GM21381 (cell line): ENCODE measurements around the gene KCNIP4.
"Not testable (repeated sequence)": the region's sequence is repeated elsewhere in the genome, so short reads cannot be mapped to it uniquely, and the experiment has no call there.

ENCODE experiments used
- ATAC-seq: cut with Tn5 transposase; IDR thresholded peaks from one replicate; pipeline ENCODE4 v1.9.1; 2021; ENCODE audit warnings: mild to moderate bottlenecking, moderate library complexity; ENCODE audit not compliant: unreplicated experiment

Gene KCNIP4

GRCh38 chr4:21948347-21949072 is at the start of gene KCNIP4:
Gene KCNIP4, minus strand, starts transcription at chr4:21948772.
- no peak for ATAC-seq

DNA sequence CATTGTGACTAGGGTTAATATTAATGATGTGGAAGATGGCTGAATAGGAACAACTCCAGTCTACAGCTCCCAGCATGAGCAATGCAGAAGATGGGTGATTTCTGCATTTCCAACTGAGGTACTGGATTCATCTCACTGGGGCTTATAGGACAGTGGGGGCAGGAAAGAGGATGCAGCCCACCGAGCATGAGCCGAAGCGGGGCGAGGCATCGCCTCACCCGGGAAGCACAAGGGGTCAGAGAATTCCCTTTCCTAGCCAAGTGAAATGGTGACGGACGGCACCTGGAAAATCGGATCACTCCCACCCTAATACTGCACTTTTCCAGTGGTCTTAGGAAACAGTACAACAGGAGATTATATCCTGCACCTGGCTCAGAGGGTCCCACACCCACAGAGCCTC is 48.0 kb upstream of the KCNIP4 start:
- not testable (repeated sequence) for ATAC-seq

DNA sequence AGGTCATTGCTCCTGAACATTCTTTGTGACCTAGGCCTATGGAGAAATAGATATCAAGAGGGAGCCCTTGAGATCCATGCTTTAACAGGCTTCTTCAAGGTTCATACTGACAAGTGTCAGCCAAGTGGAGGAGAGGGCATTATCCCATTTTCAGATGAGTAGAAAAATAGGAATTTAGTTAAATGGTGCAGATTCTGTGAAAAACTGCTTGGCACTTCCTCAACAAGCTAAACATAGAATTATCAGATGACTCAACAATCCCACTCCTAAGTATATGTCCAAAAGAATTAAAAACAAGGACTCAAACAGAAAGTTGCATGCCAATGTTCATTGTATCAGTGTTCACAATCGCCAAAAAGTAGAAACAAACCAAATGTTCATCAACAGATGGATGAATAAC is 43.8 kb upstream of the KCNIP4 start:
- no peak for ATAC-seq

DNA sequence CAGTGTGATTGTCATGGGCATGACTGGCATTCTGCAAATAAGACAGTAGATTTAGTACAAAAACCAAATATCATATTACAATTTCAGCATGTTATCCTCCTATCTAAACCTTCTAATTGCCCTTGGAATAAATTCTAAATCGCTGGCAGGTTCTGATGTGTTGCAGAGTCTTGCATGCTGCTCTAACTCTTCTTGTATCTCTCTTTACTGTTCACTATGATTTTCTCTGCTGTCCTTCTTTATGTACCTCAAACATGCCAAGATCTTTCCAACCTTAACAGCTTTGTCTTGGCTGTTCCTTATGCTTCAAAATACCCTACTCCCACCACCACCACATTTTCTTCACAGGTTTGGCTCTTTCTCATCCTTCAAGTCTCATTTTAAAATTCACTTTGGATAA is 43.0 kb upstream of the KCNIP4 start:
- no peak for ATAC-seq

GRCh38 chr4:21991050-21991449 is 42.5 kb upstream of the KCNIP4 start:
- no peak for ATAC-seq

DNA sequence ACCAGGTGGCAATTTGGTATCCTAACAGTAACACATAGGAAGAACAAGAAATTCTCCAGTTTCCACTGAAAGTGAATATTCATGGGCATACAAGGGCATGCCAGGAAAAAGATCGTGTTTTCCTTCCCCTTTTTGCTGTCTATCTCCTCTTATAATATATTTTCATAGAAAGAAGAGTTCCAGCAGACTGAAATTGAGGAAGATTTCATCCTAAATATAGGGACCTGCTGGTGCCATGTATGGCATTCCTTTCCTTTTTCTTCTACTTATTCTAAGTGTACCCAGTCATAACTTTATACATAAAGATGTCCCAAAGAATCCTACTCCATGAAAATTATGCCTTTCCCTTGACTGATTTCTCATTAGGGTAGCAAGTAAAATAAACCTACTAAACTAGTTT is 40.8 kb upstream of the KCNIP4 start:
- ATAC-seq = no peak

DNA sequence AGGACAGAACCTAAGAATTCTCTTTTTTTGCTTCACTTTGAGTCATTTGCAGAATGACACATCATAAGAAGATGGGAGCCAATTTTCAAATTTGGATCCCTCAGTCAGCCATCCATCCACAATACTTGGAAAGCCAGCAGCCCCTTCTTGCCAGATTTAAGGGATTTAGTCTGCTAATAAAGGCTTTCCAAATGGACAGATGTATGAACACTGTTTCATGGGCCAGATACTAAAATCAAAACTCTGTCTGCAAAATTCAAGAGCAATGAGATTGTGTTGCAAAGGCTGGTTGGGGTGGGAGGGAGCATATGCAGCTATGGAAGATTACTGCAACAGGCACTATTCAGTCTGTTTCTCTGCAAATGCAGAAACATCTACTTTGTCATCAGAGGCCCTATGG is 37.7 kb upstream of the KCNIP4 start:
- no peak for ATAC-seq

- no peak for ATAC-seq
Observed at GRCh38 chr4:21982087-21982486, 33.5 kb upstream of the KCNIP4 start.

- no peak for ATAC-seq
Observed at GRCh38 chr4:21979196-21979595, 30.6 kb upstream of the KCNIP4 start.

GRCh38 chr4:21976166-21976565 is 27.6 kb upstream of the KCNIP4 start:
- ATAC-seq = no peak

DNA sequence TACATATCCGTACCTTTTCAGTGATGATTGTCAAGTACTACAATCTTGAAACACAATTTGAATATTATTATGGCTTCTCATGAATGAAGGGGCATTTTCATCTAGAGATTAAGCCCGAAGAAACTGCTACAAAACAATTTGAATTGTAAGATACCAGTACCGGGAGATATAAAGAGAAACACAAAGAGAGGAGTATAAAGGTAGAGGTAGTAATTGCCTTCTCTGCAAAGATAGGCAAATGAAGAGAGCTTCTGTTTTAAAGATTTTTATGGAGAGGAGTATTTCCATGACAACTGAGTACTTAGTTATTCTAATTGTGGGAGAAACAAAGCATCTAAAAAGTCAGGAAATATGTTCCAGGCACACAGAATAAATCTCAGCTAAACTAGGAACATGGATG is 25.3 kb upstream of the KCNIP4 start:
- no peak for ATAC-seq

GRCh38 chr4:21964762-21965319 is 16.3 kb upstream of the KCNIP4 start:
- no peak for ATAC-seq

DNA sequence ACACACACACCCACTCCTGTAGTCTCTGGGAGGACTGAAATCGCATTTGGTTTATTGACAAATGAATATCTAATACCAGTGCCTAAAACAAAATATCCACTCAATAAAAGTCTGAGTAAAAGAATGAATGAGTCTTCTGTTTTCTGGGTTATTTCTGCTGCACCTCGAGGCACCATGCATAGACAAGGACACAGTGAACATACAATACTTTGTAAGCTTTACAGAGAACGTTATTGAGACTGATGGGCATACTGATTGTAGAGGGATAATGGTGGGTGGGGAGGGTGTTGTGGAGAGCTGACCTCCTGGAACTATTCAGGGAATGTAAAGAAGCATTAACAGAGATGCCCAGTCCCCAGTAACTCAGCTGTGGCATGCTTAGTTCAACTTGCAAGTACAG is 14.1 kb upstream of the KCNIP4 start:
- ATAC-seq = no peak

- ATAC-seq = no peak
Observed at GRCh38 chr4:21960793-21961192, 12.2 kb upstream of the KCNIP4 start.

DNA sequence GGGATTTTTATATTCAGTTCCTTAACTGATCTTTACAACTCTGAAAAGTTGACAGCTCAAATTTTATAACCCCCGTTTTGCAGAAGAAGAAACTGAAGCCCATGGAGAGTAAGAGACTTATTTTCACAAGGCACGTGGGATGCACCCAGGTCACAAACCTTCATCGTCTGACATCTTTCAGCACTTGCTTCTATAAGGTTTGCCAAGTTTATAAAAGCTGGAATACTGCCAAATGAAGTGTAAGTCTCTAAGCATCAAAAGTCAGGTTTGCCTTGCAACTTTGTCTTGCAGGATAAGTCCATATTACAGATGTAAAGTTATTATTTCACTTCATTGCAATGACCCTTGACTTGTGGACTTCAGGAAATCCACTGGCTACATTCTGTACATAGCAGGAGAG is 6.3 kb upstream of the KCNIP4 start:
- ATAC-seq = no peak

DNA sequence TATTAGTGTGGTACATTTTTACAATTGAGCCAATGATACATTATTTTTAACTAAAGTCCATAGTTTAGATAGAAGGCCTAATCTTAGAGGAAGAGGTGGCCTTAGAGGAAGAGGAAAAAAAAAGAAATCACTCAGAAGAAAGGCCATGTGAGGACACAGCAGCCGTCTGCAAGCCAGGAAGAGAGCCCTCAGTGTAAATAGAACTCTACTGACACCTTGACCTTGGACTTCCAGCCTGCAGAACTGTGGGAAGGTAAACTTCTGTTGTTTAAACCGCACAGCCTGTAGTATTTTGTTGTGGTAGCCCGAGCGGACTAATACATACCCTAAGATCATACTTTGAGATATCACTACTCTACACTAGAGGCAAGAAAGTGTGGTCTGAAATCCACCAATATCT is 5.1 kb upstream of the KCNIP4 start:
- ATAC-seq = no peak

- no peak for ATAC-seq
Observed at GRCh38 chr4:21952549-21952948, 4.0 kb upstream of the KCNIP4 start.

DNA sequence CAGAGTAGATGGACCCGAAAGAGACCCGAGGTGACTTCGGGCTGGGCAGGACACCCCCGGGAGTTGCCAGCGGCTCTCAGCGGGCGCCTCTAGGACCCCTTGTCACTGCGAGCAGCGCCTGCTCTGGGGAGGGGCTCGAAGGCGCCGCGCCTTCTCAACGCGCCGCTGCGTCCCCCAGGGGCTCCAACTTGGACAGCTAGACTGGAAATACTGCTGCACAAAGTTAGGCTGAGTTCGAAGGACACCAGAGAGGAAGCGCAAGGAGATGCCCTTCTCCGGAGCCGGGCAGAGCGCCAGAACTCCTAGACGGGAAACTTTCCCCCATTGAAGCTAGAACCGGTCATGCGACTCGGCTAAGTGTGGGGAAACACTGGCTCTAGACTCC is 493 bp upstream of the KCNIP4 start:
- ATAC-seq = no peak

- no peak for ATAC-seq
Observed at GRCh38 chr4:21947791-21948346, 703 bp downstream of the KCNIP4 start.

DNA sequence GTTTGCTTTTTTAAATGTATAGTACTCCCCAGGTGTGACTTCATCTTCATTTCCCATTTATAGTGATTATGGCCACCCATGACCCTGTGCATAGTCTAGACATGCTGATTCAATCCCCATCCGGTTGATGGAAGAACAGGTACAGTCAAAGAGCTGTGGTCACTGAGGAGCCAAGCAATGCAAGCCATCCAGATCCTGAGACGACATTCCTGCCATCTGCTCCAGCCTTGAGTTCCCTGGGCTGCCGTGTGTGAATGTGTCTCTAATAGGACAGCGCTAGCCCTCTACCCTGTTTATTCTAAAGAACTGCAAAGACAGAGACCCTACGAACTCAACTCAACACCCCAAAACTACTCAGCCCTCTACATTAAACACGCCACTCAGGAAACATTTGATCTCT is 1.7 kb downstream of the KCNIP4 start:
- ATAC-seq = no peak

GRCh38 chr4:21921526-21922180 is 26.9 kb downstream of the KCNIP4 start:
- no peak for ATAC-seq

GRCh38 chr4:21915761-21916160 is 32.8 kb downstream of the KCNIP4 start:
- ATAC-seq = no peak
